ENCODE measurements around the gene POU3F2. TPM values are rescaled to one million over a fixed set of nuclear protein-coding genes. Genes with fewer than 3 reads are reported as not detected.
A peak's percentile ranks its signal among the peaks of the same experiment; 100 is the strongest.

Gene POU3F2
- total RNA-seq, 1 donor from 2014 or later = not detected

- H3K9me3 ChIP-seq = no peaks in the 10 kb centered on the region
- no peak overlapping the region for H3K4me3 ChIP-seq
- intact Hi-C loops (cut with DNase I) = no loop called here
- ATAC-seq (no peak), DNase-seq (no peak)
- H3K36me3 ChIP-seq = no peaks in the 10 kb centered on the region
- H3K27ac ChIP-seq = no peak overlapping the region
- H3K4me1 ChIP-seq = peaks cover 18% of the 10 kb centered on the region
- H3K27me3 ChIP-seq = peaks cover 85% of the 10 kb centered on the region
- TF ChIP-seq CTCF (IDR thresholded peaks at IDR 0.05) = no peak
Observed at GRCh38 chr6:98823428-98824161, 10.8 kb upstream of the POU3F2 start.

- Histone ChIP-seq H3K27ac (no peak overlapping the region), H3K36me3 (no peaks in the 10 kb centered on the region), H3K4me1 (peaks cover 18% of the 10 kb centered on the region), H3K4me3 (no peak overlapping the region), H3K27me3 (peaks cover 87% of the 10 kb centered on the region), H3K9me3 (no peaks in the 10 kb centered on the region)
- ATAC-seq (peak; percentile 11), DNase-seq (peak; percentile 64)
- TF ChIP-seq CTCF (IDR thresholded peaks at IDR 0.05) = no peak
- intact Hi-C loops (cut with DNase I) = no loop called here
Observed at GRCh38 chr6:98824162-98824901, 10.0 kb upstream of the POU3F2 start.

- TF ChIP-seq CTCF (IDR thresholded peaks at IDR 0.05) = no peak
- DNase-seq = no peak
- no peak overlapping the region for H3K27ac ChIP-seq
- H3K27me3 ChIP-seq = peaks cover 92% of the 10 kb centered on the region
- intact Hi-C loops (cut with DNase I) = no loop called here
- peaks cover 18% of the 10 kb centered on the region for H3K4me1 ChIP-seq
- no peaks in the 10 kb centered on the region for H3K36me3 ChIP-seq
- no peaks in the 10 kb centered on the region for H3K9me3 ChIP-seq
- ATAC-seq = no peak
- no peak overlapping the region for H3K4me3 ChIP-seq
Observed at GRCh38 chr6:98824902-98825599, 9.3 kb upstream of the POU3F2 start.

- Histone ChIP-seq H3K9me3 (no peaks in the 10 kb centered on the region), H3K27me3 (peaks cover 99% of the 10 kb centered on the region), H3K4me1 (peaks cover 18% of the 10 kb centered on the region), H3K36me3 (no peaks in the 10 kb centered on the region), H3K27ac (no peak overlapping the region), H3K4me3 (no peak overlapping the region)
- TF ChIP-seq CTCF (IDR thresholded peaks at IDR 0.05) = no peak
- DNase-seq (no peak), ATAC-seq (no peak)
- intact Hi-C loops (cut with DNase I) = no loop called here
Observed at GRCh38 chr6:98825600-98826230, 8.7 kb upstream of the POU3F2 start.

GRCh38 chr6:98827295-98828159, 6.8 kb upstream of the POU3F2 start:
- no peaks in the 10 kb centered on the region for H3K9me3 ChIP-seq
- no peak for DNase-seq

More at GRCh38 chr6:98827295-98828159, 6.8 kb upstream of the POU3F2 start:
- no peak overlapping the region for H3K4me3 ChIP-seq
- H3K27me3 ChIP-seq = peaks cover 100% of the 10 kb centered on the region
- no peaks in the 10 kb centered on the region for H3K36me3 ChIP-seq
- TF ChIP-seq CTCF (IDR thresholded peaks at IDR 0.05) = no peak
- H3K4me1 ChIP-seq = peaks cover 31% of the 10 kb centered on the region
- no peak for ATAC-seq
- no peak overlapping the region for H3K27ac ChIP-seq
- intact Hi-C loops (cut with DNase I) = no loop called here

Measured in upper lobe of right lung (tissue), 1 donor.